NB4 (cell line): Measurements from ENCODE around the gene CLRN3.

Experiments used
- MAX ChIP-seq: IDR thresholded peaks from 2 replicates; pipeline ENCODE4 v1.6.1; 2011; ENCODE audit warnings: low read depth, low read length
- POLR2A ChIP-seq: IDR thresholded peaks from 2 replicates; pipeline ENCODE4 v1.6.1; 2011; ENCODE audit warnings: mild to moderate bottlenecking; ENCODE audit not compliant: insufficient read length; ENCODE audit errors: extremely low read depth
- TF ChIP-seq, protein P1 (sequence below): IDR thresholded peaks from one replicate; pipeline ENCODE4 v1.5.1; 2012; ENCODE audit warnings: low read depth, low read length

DNA sequence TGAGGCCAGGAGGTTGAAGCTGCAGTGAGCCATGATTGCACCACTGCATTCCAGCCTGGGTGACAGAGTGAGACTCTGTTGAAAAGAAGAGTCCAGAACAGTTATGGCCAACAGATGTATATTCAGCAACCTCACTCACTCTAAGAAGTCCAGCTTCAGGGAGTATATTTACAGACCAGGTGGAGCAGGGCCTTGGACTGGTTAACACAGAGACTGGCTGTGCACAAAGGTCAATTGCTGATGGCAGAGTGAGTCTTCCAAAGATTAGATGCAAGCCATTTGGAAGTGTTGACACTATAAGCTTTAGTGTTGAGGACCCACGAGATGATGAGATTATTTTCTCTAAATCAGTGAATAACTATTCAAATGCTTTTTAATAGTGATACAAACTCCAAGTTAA, 24.9 kb downstream of the CLRN3 start:
- TF ChIP-seq, protein P1, sequence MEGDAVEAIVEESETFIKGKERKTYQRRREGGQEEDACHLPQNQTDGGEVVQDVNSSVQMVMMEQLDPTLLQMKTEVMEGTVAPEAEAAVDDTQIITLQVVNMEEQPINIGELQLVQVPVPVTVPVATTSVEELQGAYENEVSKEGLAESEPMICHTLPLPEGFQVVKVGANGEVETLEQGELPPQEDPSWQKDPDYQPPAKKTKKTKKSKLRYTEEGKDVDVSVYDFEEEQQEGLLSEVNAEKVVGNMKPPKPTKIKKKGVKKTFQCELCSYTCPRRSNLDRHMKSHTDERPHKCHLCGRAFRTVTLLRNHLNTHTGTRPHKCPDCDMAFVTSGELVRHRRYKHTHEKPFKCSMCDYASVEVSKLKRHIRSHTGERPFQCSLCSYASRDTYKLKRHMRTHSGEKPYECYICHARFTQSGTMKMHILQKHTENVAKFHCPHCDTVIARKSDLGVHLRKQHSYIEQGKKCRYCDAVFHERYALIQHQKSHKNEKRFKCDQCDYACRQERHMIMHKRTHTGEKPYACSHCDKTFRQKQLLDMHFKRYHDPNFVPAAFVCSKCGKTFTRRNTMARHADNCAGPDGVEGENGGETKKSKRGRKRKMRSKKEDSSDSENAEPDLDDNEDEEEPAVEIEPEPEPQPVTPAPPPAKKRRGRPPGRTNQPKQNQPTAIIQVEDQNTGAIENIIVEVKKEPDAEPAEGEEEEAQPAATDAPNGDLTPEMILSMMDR, result no peak
- TF ChIP-seq POLR2A (no peak), MAX (no peak)
